Memory B cell (primary cell): ENCODE measurements around the gene C10orf67.
"Not testable (repeated sequence)": the region's sequence is repeated elsewhere in the genome, so short reads cannot be mapped to it uniquely, and the experiment has no call there.

Experiments used
- ATAC-seq: fragments of 150-1000 bp; cut with Tn5 transposase; 2 replicates; pipeline ENCODE4 v1.10.0; 2021; ENCODE audit warnings: low read depth, mild to moderate bottlenecking, moderate library complexity
- DNase-seq, 2 donors: peaks; one replicate each; pipeline ENCODE4 v3.0.0; 2022; ENCODE audit warnings: low spot score in 2 of 2
- H3K27ac Mint-ChIP-seq: one replicate; pipeline ENCODE4 v1.8.0; 2022; ENCODE audit warnings: mild to moderate bottlenecking, moderate library complexity, mixed read lengths
- H3K27me3 Mint-ChIP-seq: one replicate; pipeline ENCODE4 v1.8.0; 2022; ENCODE audit warnings: mixed read lengths
- H3K36me3 Mint-ChIP-seq: one replicate; pipeline ENCODE4 v1.8.0; 2022; ENCODE audit warnings: mild to moderate bottlenecking, mixed read lengths
- H3K4me1 Mint-ChIP-seq: one replicate; pipeline ENCODE4 v1.8.0; 2022; ENCODE audit warnings: mixed read lengths
- H3K4me3 Mint-ChIP-seq: one replicate; pipeline ENCODE4 v1.8.0; 2022; ENCODE audit warnings: mild to moderate bottlenecking, moderate library complexity, mixed read lengths
- H3K9me3 Mint-ChIP-seq: one replicate; pipeline ENCODE4 v1.8.0; 2022; ENCODE audit warnings: mixed read lengths

The C10orf67 gene

DNA sequence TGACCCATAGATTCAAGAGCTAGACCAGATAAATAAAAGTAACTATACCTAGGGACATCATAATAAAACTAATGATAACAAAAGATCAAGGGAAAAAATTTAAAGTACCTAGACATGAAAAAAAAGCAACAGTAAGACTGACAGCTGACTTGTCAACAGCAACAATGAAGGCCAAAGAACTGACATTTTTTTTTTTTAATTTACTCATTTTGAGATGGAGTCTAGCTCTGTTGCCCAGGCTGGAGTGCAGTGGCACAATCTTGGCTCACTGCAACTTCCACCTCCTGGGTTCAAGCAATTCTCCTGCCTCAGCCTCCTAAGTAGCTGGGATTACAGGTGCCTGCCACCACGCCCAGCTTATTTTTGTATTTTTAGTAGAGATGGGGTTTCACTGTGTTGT is 102.8 kb downstream of the C10orf67 start:
- H3K36me3 Mint-ChIP-seq, DNase-seq, H3K27ac Mint-ChIP-seq, ATAC-seq, H3K27me3 Mint-ChIP-seq, H3K4me3 Mint-ChIP-seq, H3K4me1 Mint-ChIP-seq: not testable (repeated sequence)
- peaks cover 22% of the 10 kb centered on the region for H3K9me3 Mint-ChIP-seq

DNA sequence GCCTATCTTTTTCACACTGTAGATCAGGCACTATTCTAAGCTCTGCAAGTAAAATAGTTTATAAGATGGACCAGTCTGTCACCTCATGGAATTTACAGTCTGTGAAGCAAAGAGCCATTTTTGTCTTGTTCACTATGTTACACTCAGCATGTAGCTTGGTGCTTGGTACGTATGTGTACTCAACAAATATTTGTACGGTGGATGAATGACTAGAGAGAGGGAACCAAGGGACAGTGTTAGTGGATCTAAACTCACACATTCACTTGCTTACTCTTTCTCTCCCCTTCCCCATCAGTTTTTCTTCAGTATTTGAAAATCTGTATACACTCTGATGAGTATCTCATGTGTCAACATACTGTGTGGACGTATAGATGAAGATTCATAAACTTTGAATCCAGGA is 106.6 kb downstream of the C10orf67 start:
- H3K27ac Mint-ChIP-seq: no peak overlapping the region
- no peak for ATAC-seq
- peaks cover 4% of the 10 kb centered on the region for H3K36me3 Mint-ChIP-seq
- peaks cover 5% of the 10 kb centered on the region for H3K27me3 Mint-ChIP-seq
- H3K4me3 Mint-ChIP-seq: no peak overlapping the region
- H3K9me3 Mint-ChIP-seq: peaks cover 15% of the 10 kb centered on the region
- no peak for DNase-seq
- H3K4me1 Mint-ChIP-seq: no peaks in the 10 kb centered on the region

DNA sequence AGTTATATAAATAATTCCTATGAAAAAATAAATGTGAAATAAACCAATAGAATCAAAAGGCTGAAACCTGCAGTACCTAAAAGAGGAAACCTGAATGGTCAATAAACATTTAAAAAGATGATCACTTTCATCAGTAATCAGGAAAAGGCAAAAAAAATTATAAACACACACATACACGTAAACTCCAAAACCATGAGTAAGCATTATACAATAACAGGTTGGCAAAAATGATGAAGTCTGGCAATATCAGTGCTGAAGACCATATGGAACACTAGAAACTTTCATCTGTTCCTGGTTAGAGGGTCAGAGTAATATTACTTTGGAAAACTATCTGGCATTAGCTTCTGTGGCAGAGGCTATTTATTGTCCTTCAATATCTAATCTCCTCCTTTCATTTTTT is 114.0 kb downstream of the C10orf67 start:
- Mint-ChIP-seq H3K4me1 (no peaks in the 10 kb centered on the region), H3K27me3 (peaks cover 2% of the 10 kb centered on the region), H3K27ac (no peak overlapping the region), H3K9me3 (peaks cover 9% of the 10 kb centered on the region), H3K36me3 (no peaks in the 10 kb centered on the region), H3K4me3 (no peak overlapping the region)
- ATAC-seq (no peak), DNase-seq (no peak)

DNA sequence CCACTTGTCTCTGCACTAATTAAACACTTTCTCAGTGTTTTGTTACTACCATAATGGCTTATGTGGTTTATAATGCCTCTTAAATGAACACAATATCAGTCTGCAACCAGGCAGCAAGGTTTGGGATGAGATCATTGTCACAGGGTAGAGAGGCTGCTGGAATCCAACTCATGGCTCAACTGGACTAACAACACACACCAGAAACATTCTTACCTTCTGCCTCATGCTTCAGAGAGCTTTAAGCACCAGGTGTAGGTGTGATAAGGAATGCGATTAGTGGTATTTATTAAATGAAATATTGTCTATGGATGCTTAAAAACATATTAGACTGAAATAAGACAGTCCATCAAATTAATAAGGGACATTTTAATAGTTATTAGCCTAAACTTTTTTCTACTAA is 127.1 kb downstream of the C10orf67 start:
- no peak overlapping the region for H3K4me3 Mint-ChIP-seq
- H3K4me1 Mint-ChIP-seq: no peaks in the 10 kb centered on the region
- ATAC-seq (no peak), DNase-seq (no peak)
- H3K36me3 Mint-ChIP-seq: no peaks in the 10 kb centered on the region
- no peak overlapping the region for H3K27ac Mint-ChIP-seq
- H3K9me3 Mint-ChIP-seq: no peaks in the 10 kb centered on the region
- peaks cover 9% of the 10 kb centered on the region for H3K27me3 Mint-ChIP-seq

DNA sequence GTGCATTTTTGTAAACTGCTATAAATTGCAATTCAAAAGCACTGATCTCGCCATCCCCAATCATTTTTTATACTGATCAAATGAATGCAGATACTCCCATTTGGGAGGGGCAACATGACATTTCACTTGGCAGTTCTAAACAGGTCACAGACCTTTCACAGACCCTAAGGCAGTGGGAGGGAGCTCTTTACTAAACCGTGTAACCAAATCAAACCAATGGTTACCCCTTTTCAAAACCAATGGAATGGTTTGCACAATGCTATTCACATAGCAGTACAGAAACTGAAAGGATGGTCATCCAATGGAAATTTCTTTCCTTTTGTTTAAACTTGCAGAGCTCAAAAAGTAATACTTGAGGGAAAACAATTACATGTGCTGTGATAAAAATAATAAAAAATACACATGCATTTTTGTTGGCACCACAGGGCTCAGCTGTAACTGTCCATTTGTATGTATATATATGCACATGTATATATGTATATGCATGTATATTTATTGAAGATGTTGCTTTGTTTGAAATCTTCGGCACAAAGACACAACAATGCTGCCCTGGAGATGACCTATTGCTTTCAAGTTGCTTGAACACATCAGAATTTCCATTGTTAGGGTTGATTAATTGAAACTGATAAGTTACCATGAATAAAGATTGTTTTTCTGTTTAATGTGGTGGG is 138.5 kb downstream of the C10orf67 start:
- Mint-ChIP-seq H3K36me3 (no peaks in the 10 kb centered on the region), H3K9me3 (peaks cover 2% of the 10 kb centered on the region), H3K4me1 (no peaks in the 10 kb centered on the region), H3K27me3 (peaks cover 14% of the 10 kb centered on the region), H3K27ac (no peak overlapping the region), H3K4me3 (no peak overlapping the region)
- DNase-seq: no peak
- ATAC-seq: no peak

DNA sequence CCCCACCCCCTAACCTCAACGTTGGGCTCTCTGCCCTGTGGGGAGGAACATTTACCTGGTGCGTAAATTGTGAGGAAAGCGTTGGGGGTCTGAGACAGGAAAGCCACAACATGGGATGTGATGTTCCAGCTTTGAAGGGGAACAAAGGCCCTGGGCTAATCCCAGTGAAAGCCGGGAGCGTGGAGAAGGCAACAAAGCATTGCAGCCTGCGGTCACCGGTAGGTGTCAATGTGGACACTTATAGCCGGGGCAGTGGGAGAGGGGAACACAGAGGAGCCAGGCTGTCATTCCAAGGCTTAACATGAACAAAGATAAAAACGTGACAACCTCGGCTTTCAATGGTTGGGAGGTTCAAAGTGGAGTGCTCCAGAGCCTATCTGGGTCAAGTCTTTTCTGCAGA is 139.8 kb downstream of the C10orf67 start:
- H3K27me3 Mint-ChIP-seq: peaks cover 18% of the 10 kb centered on the region
- H3K36me3 Mint-ChIP-seq: no peaks in the 10 kb centered on the region
- H3K27ac Mint-ChIP-seq: no peak overlapping the region
- no peak for DNase-seq
- no peak for ATAC-seq
- no peaks in the 10 kb centered on the region for H3K4me1 Mint-ChIP-seq
- no peak overlapping the region for H3K4me3 Mint-ChIP-seq
- no peaks in the 10 kb centered on the region for H3K9me3 Mint-ChIP-seq

DNA sequence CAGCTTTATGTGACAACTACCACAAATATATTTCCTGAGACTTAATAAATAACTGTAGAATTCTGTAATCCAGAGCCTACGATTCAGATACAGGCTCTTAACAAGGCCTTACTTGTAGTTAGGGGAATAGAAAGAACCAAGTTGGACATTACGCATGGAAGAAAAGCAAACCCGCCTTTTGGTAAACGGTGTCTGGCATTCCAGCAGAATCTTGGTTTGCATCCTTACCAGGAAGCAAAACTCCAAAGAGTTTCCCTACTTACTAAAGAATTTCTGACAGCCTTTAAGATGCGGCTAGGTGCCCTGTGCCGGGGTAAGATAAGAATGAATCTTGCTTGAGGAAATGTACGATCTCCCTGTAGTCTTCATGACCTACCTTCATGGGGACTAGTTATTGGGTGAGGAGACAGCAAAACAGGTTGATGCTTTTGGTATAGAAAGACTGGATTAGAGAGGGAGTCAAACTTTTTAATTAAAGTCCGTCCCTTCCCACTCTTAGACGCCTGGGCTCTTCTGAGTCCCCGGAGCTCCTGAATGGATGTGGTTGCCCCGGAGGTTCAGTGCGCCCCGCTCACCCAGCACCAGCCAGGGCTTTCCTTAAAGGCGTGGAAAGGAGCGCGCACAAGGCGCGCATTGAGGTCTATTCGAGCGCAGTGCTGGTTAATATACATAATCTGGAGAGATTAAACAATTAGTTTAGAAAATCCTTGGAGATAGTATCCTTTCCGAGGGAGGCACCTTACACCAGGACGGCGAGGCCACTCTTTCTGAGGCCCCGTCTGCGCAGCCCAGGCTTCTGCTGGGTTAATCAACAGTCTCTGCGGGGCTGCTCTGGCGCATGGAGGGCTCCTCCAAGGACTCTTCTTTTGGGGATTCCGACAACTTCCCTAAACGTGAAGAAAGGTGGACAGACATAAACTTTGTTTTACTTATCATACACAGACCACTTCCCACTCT is 140.9 kb downstream of the C10orf67 start:
- no peak for ATAC-seq
- H3K36me3 Mint-ChIP-seq: no peaks in the 10 kb centered on the region
- no peak overlapping the region for H3K4me3 Mint-ChIP-seq
- no peak overlapping the region for H3K27ac Mint-ChIP-seq
- no peaks in the 10 kb centered on the region for H3K9me3 Mint-ChIP-seq
- no peaks in the 10 kb centered on the region for H3K4me1 Mint-ChIP-seq
- H3K27me3 Mint-ChIP-seq: peaks cover 12% of the 10 kb centered on the region
- no peak for DNase-seq

DNA sequence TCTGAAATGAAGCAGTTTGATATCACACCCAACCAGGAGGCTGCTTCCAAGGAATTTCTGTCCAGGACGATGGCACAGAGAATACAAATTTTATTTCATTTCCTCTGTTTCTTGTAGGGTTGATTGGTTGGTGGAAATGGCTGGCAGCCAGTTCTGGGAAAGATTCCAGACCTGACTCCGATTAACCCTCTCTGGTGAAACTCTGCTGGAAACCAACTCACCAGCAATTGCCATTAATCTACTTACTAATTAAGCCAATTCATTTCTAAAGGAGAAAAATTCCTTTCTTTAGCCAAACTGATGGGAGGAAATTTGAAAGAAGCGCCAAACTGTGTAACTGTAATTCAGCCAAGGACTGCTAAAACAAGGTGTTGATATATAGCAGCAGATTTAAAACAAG is 141.8 kb downstream of the C10orf67 start:
- no peak for DNase-seq
- no peak for ATAC-seq
- peaks cover 16% of the 10 kb centered on the region for H3K27me3 Mint-ChIP-seq
- H3K36me3 Mint-ChIP-seq: no peaks in the 10 kb centered on the region
- H3K4me1 Mint-ChIP-seq: no peaks in the 10 kb centered on the region
- H3K27ac Mint-ChIP-seq: no peak overlapping the region
- H3K9me3 Mint-ChIP-seq: no peaks in the 10 kb centered on the region
- H3K4me3 Mint-ChIP-seq: no peak overlapping the region

DNA sequence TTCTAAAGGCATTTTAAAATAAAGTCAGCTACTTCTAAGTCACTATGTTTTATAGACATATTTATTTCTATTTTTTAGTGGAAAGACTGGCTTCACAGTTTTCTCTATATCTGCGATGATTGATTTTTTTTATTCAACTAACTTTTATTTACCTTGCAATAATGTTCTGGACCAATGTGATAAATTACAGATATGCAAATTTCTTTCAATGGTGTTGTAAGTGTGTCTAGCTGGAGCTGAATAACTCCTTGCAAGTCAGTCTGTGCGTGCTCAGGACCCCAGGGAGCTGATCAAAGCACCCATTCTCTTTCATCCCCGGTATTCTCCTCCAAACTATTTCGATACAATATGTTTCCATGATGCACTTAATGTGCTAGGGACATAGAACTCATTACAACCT is 142.8 kb downstream of the C10orf67 start:
- Mint-ChIP-seq H3K27ac (no peak overlapping the region), H3K27me3 (peaks cover 17% of the 10 kb centered on the region), H3K36me3 (no peaks in the 10 kb centered on the region), H3K9me3 (no peaks in the 10 kb centered on the region), H3K4me3 (no peak overlapping the region), H3K4me1 (no peaks in the 10 kb centered on the region)
- DNase-seq (no peak), ATAC-seq (no peak)

DNA sequence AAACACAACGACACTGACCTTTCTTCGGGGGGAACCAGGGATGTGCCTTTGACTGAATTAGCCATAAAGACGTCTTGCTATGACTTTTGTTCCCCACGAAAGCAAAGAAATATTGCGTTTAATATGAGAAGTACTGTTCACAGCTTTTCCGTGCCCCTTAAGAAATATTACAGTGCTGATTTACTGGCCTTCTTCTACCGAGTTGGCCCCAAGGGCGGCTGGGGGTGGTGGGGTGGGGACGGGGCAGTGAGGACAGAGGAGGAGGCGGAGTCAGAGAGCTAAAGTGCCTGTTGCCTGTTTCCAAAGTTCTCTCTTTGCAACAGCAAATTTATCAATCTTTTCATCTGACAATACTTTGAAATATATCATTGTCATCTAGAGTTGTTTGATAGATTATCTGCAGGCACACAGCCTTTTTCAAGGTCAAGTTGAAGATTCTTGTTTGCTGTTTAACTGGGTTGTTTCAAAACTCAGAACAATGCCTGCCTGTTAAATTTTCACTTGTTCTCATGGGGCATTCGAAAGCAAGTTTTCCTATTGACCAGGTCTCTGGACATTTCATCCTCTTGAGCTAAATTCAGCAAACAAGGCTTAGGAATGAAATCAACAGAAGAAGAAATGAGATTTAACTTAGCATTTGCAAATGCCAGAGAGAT is 143.5 kb downstream of the C10orf67 start:
- Mint-ChIP-seq H3K27ac (no peak overlapping the region), H3K9me3 (no peaks in the 10 kb centered on the region), H3K4me1 (no peaks in the 10 kb centered on the region), H3K4me3 (no peak overlapping the region), H3K27me3 (peaks cover 20% of the 10 kb centered on the region), H3K36me3 (no peaks in the 10 kb centered on the region)
- DNase-seq (no peak), ATAC-seq (no peak)

DNA sequence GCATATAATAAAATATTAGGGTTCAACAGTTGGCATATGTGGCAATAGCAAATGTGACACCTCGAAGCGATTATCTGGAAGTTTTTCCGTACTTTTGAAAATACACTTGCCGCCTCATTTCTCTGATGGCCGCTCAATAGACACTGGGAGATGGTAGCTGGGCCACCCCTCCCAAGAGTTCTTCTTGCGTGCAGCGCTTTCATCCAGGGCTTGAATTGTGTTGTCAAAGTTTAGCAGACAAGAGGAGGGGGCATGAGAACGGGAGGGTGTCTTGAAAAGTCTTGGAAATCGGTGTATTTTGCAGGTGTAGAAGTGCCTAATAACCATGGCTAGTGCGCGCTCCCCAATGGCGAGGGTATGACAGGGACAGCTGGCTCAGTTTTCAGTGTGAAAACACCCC is 144.0 kb downstream of the C10orf67 start:
- no peak overlapping the region for H3K4me3 Mint-ChIP-seq
- ATAC-seq (no peak), DNase-seq (no peak)
- H3K27ac Mint-ChIP-seq: no peak overlapping the region
- H3K9me3 Mint-ChIP-seq: no peaks in the 10 kb centered on the region
- H3K27me3 Mint-ChIP-seq: peaks cover 20% of the 10 kb centered on the region
- H3K36me3 Mint-ChIP-seq: no peaks in the 10 kb centered on the region
- H3K4me1 Mint-ChIP-seq: no peaks in the 10 kb centered on the region

DNA sequence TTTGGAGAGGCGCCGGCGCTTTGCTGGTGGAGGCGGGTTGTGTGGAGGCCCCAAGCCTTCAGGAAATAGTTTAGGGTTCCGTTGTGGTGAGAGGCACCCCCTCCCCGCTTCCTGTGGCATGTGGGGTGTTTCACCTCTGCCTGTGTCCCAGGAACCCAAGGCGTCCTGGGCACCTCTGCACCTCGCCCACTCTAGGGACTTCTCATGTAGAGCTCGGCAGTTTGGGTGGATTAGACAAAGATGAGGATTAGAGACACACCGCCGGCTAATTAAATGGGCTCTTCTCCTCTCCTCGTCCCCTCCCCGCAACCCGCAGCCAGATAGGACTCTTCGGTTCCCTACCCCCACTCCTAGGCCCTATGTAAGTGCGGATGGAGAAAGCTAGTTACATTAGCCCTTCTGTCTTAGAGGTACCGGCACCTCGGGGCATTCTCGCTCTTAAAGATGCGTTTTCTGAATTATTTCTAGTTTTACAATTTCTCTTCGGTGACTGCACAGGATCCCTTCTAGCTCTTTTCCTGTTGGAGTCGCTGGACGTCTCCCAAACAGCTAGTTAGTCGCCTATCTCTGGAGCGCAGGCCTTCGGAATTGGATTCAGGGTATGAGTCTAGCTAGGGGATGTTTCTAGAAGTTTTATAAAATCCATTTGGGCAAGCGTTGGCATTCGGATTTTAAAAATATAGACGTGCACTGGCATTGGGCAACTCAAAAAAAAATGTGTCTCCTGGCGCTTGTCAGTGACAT is 144.7 kb downstream of the C10orf67 start:
- Mint-ChIP-seq H3K4me3 (no peak overlapping the region), H3K27me3 (peaks cover 22% of the 10 kb centered on the region), H3K9me3 (no peaks in the 10 kb centered on the region), H3K4me1 (no peaks in the 10 kb centered on the region), H3K36me3 (no peaks in the 10 kb centered on the region), H3K27ac (no peak overlapping the region)
- no peak for DNase-seq
- ATAC-seq: no peak

DNA sequence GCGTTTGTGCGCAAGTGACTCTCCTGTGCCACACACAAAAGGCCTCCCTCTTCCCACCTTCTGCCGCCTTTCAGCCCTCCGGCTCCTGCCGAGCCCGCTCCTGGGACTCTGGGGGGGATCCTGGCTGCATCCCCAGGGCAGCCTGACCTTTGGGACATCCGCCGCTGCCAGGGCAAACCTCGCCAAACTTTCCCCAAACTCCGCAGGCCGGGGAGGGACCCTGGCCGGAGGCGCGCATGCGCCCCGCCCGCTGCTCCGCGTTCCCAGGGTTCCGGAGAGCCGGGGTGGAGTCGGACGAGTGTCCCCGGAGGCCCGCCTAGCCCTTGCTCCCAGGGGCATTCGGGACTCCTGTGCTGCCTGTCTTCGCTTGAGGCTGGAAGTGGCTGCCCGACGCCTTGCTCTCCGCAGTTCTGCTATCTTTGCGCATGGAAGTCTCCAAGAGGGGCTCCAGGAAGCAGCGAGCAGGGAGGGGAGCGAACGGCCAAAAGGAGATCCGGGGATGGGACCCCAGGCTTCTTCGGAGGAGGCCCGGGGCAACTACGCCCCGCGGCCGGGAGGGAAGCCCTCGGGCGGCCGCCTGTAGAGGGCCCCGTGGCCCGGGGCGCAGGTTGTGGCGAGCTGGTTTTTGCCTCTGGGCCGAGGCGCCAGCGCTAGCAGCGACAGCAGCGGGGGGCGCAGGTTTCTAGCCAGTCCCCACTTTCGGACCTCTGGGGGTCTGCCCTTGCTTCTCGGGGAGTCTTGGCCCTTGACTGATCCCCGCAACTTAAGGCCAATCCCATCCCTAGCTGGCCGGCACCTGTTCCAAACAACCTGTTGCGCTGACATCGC is 145.4 kb downstream of the C10orf67 start:
- no peak overlapping the region for H3K27ac Mint-ChIP-seq
- H3K36me3 Mint-ChIP-seq: no peaks in the 10 kb centered on the region
- no peaks in the 10 kb centered on the region for H3K4me1 Mint-ChIP-seq
- DNase-seq: no peak
- ATAC-seq: no peak
- H3K4me3 Mint-ChIP-seq: no peak overlapping the region
- H3K27me3 Mint-ChIP-seq: peaks cover 18% of the 10 kb centered on the region
- H3K9me3 Mint-ChIP-seq: no peaks in the 10 kb centered on the region
